Lung microvascular endothelial cell (primary cell): ENCODE results near the gene TPT1. TPM values are rescaled to one million over a fixed set of nuclear protein-coding genes. Genes with fewer than 3 reads are reported as not detected.
A peak's percentile ranks its signal among the peaks of the same experiment; 100 is the strongest.
"Not testable (repeated sequence)": the region's sequence is repeated elsewhere in the genome, so short reads cannot be mapped to it uniquely, and the experiment has no call there.

ENCODE experiments used
- DNase-seq, 2 donors: peaks; one replicate each; pipeline versions ENCODE4 v3.0.0 to v3.0.0-alpha.2; 2010; ENCODE audit warnings: low read depth in 2 of 2
- total RNA-seq: library from RNA; depleted of rRNA; stranded (reverse); fragments of >200 nt; gene quantifications from 2 replicates; pipeline ENCODE4 v1.2.1, GENCODE V29; 2014

TPT1 gene
- total RNA-seq, 1 donor from 2014 or later: 2,740 TPM

DNA sequence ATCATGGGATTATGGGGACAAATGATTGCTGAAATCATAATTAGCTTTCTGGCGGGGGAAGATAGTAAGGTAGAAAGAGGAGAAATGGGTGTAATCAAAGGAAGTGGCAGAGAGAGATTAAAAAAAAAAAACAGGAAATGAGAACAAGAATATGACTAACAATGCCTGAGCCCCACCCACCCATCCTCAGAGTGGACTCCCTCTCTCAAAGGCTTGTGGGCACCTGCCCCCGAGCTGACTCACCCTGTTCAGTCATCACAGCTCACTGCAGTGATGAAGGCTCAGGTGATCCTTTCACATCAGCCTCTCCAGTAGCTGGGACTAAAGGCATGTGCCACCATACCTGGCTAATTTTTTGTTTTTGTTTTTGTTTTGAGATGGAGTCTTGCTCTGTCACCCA is 26.4 kb upstream of the TPT1 start:
- peak; percentile 54 to 89 for DNase-seq

GRCh38 chr13:45365558-45365885 is 24.5 kb upstream of the TPT1 start:
- DNase-seq: no peak

DNA sequence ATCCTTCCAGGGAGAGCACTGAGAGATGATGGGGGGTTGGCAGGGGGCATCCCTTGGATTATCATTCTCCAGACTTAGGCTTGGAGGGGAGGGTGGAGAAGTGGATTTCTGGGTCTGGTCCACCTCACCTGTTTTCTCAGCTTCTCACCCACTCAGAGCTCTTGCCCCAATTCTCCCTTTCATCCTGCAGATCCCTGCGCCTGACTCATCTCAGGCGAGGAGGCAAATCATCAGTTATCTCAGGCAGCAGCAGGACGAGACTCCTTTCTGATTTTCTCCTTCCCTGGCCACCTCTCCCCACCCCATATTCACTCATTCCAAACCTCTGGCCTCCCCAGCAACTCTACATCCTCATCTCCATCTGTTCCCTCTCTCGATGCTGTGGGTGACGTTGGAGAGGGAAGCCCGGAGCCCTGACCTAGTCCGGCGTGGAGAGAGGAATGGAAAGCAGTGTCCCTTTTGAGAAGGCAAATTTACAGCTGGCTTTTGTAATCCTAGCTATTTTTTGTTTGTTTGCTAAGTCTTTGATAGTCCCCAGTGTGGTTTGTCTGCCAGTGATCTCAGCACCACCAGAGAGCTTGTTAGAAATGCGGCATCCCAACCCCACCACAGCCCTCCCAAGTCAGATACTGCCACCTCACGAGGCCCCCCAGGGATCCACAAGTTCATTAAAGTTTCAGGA is 24.0 kb upstream of the TPT1 start:
- DNase-seq: no peak

DNA sequence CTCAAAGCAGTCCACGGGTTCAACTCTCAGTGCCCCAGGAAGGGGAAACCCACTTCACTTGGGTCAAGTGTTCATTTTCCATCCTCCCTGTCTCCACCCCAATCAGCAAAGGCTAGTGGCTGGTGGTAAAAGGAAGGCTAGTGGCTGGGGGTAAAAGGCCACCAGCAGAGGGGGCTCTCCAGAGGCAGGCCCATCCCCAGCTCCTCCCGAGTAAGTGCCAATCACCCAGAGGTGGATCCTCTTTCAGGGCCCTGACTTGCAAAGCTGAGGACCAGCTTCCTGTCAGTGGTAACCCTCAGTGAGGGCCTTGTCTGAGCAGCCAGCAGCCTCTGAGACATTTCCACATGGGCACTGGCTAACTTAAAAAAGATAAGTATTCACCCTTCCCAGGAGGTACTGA is 22.0 kb upstream of the TPT1 start:
- DNase-seq: no peak

DNA sequence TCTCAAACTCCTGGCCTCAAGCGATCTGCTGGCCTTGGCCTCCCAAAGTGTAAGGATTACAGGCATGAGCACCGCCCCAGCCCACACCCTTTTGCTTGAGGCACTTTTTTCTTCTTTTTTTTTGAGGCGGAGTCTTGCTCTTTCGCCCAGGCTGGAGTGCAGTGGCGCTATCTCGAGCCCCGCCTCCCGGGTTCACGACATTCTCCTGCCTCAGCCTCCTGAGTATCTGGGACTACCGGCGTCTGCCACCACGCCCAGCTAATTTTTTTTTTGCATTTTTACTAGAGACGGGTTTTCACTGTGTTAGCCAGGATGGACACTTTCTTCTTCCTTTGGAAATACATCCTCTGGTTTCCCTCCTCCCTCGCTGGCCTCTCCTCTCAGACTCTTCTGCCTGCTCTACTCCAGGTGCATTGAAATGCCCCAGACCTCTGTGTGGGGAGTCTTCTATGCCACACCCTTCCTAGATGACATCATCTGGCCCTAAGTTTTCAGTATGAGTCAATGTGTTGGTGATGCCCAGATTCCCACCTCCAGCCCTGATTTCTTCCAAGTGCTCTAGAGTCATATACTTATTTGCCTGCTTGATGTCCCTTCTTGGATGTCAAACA is 20.7 kb upstream of the TPT1 start:
- peak in 1 of 2 donors; percentile 28 for DNase-seq

DNA sequence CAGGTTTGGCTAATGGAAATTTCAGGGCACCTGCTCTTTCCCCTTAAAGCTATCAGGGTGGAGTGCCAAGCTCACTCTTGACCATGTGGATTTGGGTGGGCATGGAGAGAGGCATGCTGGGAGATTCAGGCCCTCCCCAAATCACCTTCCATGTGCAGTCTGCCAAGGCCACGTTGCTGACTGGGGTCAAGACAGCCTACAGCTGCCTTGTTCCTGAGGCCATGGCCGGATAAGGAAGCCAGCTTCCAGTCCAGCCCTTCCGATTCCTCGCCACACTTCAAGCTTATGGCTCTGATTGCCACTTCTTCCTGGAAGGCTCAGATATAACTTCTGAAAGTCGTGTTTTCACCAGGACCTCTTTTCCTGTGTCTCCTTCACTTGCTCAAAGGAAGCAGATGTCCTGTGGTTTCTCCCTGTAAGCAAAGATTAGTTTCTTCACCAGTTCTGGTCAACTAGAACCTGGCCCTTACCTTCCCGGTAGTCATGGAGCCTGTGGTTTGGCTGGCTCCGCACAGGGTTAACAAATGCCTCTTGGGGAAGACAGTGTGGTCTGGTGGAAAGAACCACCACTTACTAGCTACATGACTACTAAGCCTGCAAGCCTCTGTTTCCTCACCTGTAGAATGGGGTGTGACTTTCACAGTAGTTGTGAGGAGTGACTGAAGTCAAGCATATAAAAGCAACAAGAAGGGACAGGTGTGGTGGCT is 16.1 kb upstream of the TPT1 start:
- DNase-seq: no peak

GRCh38 chr13:45353895-45354294 is 12.9 kb upstream of the TPT1 start:
- DNase-seq: no peak

GRCh38 chr13:45352031-45352430 is 11.0 kb upstream of the TPT1 start:
- DNase-seq: no peak

- no peak for DNase-seq
These were observed 9.2 kb upstream of the TPT1 start for GRCh38 chr13:45350152-45350551.

DNA sequence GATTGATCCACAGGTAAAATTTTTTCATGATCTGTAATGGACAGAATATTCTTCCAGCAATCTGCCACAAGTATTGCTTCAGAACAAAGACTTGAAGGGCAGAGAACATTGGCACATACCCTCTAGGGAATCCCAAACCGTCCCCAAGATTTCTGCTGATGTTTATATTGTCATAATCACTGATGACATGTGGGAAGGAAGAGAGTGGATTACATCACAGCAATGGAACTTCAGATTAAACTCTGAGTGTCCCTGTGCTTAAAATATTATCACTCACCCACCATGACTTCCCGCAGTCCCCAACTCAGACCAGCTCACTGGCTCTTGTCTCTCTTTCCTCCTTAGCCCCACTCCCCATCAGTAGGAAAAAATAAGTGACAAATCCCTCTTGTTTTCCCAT is 8.5 kb upstream of the TPT1 start:
- DNase-seq: peak in 1 of 2 donors; percentile 27

- DNase-seq: not testable (repeated sequence)
These were observed 3.1 kb upstream of the TPT1 start for GRCh38 chr13:45344064-45344463.

GRCh38 chr13:45343102-45343501 is 2.1 kb upstream of the TPT1 start:
- not testable (repeated sequence) for DNase-seq

- DNase-seq: not testable (repeated sequence)
These were observed 1.7 kb upstream of the TPT1 start for GRCh38 chr13:45342668-45343067.

GRCh38 chr13:45341799-45342500 is 967 bp upstream of the TPT1 start:
- peak; percentile 59 to 83 for DNase-seq

DNA sequence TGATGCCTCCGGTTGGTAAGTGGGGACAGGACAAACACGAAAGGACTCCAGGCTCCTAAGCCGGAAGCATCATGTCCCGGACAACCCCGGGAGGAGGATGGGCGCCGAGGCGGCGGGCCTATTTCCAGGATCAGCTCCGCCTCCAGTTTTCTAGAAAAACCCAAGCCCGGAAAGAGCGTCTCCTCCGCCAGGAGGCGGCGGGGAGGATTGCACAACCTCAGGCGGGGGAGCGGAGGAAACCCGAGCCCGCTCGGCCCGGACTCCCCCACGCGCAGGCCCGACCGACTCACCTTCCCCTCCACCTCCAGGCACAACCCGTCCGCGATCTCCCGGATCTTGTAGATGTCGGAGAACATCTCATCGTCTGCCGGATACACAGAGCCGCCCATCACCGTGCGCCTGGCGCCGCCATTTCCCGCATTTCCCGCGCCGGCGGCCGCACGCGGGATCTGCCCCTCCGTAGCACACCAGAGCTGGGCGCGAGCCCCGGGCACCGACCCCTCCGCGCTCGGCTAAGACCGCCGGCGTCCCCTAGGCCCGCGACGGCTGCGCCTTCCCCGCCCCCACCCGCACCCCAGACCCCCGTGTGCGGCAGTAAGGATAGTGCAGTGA is 455 bp downstream of the TPT1 start:
- DNase-seq: peak; percentile 80 to 94

- DNase-seq: no peak
These were observed 1.1 kb downstream of the TPT1 start for GRCh38 chr13:45339867-45340266.

- no peak for DNase-seq
These were observed 1.6 kb downstream of the TPT1 start for GRCh38 chr13:45339399-45339798.

GRCh38 chr13:45337803-45338202 is 3.2 kb downstream of the TPT1 start:
- DNase-seq: no peak

DNA sequence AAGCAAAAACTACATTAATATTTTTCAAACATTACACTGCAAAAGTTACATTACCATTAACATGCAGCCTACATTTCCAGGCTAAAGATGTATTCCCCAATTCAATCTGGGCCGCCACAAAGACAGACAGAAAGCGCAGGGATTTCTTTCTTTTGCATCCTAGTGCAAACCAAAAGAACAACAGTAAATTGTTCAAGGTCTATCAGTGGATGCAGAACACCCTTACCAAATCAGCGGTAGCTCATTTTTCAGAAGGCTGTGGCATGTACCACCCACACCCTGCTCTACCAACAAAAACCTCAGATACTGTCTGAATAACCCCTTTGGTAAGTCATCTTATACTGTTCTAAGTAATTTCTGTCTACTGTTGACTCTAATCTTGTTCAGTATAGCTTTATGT is 3.6 kb downstream of the TPT1 start:
- DNase-seq: no peak

DNA sequence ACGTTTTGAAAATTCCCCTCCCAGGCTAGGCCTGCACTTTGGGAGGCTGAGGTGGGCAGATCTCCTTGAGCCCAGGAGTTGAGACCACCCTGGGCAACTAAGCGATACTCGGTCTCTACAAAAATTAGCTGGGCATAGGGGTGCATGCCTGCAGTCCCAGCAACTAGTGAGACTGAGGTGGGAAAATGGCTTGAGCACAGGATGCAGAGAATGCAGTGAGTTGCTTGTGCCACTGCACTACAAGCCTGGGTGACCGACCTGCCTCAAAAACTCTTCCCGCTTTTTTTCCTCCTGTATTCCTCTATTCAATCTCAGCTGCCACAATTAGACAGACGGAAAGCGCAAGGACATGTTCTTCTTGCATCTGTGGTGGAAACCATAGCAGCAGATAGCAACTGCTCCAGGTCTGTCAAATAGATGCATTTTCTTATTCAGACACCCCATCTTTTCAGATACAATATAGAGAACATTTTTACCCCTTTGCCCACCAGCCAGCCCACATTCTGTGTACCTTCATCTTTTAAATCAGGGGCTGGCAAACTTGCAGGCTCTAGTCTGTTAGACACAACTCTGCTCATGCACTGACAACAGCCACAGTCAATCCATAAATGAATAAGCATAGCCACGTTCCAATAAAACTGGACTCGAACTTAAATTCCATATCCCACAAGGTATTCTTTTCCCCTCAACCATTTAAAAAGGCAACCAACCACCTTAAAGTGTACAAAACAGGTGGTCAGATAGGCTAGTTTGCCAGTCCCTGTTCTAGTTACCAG is 4.8 kb downstream of the TPT1 start:
- DNase-seq: no peak

- no peak for DNase-seq
These were observed 5.5 kb downstream of the TPT1 start for GRCh38 chr13:45335397-45336024.
